PC-3 (cell line): ENCODE data around the gene DMAC1. TPM values are rescaled to one million over a fixed set of nuclear protein-coding genes. Genes with fewer than 3 reads are reported as not detected.

Experiments
- ATAC-seq: fragments of 200-7000 bp; cut with Tn5 transposase; 2 replicates; pipeline ENCODE4 v1.9.1; 2020; ENCODE audit warnings: mild to moderate bottlenecking, moderate library complexity
- BruUV-seq: library from RNA; stranded (reverse); fragments of 400-500 nt; replicated peaks from 2 replicates; lab custom pipeline; 2021; lab: Mats Ljungman, UMichigan
- CTCF ChIA-PET: fragments of 300-600 bp; sonication (Branson Sonifier 250); formaldehyde crosslinking; loops from one replicate; lab custom pipeline; 2022; ENCODE audit warnings: antibody characterized with exemption; lab: Charles Lee
- POLR2A ChIA-PET: fragments of 300-600 bp; sonication (Branson Sonifier 250); formaldehyde crosslinking; loops from one replicate; lab custom pipeline; 2022; ENCODE audit warnings: antibody characterized with exemption; ENCODE audit not compliant: unreplicated experiment; lab: Charles Lee
- DNase-seq: peaks from one replicate; pipeline ENCODE4 v3.0.0-alpha.2; 2015
- H2AFZ ChIP-seq: fragments of 300-600 bp; sonication (generic); 2 replicates; pipeline ENCODE4 v1.6.0; 2016; ENCODE audit warnings: antibody characterized with exemption, low read length
- H3F3A ChIP-seq: fragments of 300-600 bp; sonication (generic); one replicate; pipeline ENCODE4 v1.6.0; 2017; ENCODE audit warnings: antibody characterized with exemption, low read length, control low read depth, mild to moderate bottlenecking; ENCODE audit not compliant: unreplicated experiment
- H3K27ac ChIP-seq: fragments of 300-600 bp; sonication (generic); 2 replicates; pipeline ENCODE4 v1.5.1; 2016; ENCODE audit warnings: mild to moderate bottlenecking, low read length
- H3K27me3 ChIP-seq: fragments of 300-600 bp; sonication (generic); 2 replicates; pipeline ENCODE4 v1.6.1; 2016; ENCODE audit warnings: low read length, mixed read lengths
- H3K36me3 ChIP-seq: fragments of 300-600 bp; sonication (generic); 2 replicates; pipeline ENCODE4 v1.6.1; 2016; ENCODE audit warnings: low read depth, mixed run types, low read length, mixed read lengths
- H3K4me1 ChIP-seq: fragments of 300-600 bp; sonication (generic); 2 replicates; pipeline ENCODE4 v1.5.1; 2016; ENCODE audit warnings: low read length; ENCODE audit not compliant: insufficient read depth
- H3K4me2 ChIP-seq: fragments of 300-600 bp; sonication (generic); 2 replicates; pipeline ENCODE4 v1.6.0; 2016; ENCODE audit warnings: low read length
- H3K4me3 ChIP-seq: fragments of 300-600 bp; sonication (generic); 2 replicates; pipeline ENCODE4 v1.5.1; 2016; ENCODE audit warnings: mild to moderate bottlenecking, low read length, mixed read lengths
- H3K79me2 ChIP-seq: fragments of 300-600 bp; sonication (generic); 2 replicates; pipeline ENCODE4 v1.6.1; 2017; ENCODE audit warnings: low read length, mixed read lengths
- H3K9ac ChIP-seq: fragments of 300-600 bp; sonication (generic); 2 replicates; pipeline ENCODE4 v1.6.0; 2016; ENCODE audit warnings: mild to moderate bottlenecking, low read length
- H3K9me2 ChIP-seq: fragments of 300-600 bp; sonication (generic); replicated peaks from 2 replicates; pipeline ENCODE4 v1.6.1; 2016; ENCODE audit warnings: mixed run types, low read length, mixed read lengths
- H3K9me3 ChIP-seq: fragments of 300-600 bp; sonication (generic); 2 replicates; pipeline ENCODE4 v1.6.1; 2016; ENCODE audit warnings: low read length, mixed read lengths
- H4K20me1 ChIP-seq: fragments of 300-600 bp; sonication (generic); 2 replicates; pipeline ENCODE4 v1.6.1; 2016; ENCODE audit warnings: low read length, mixed read lengths
- EZH2 ChIP-seq: fragments of 300-600 bp; sonication (generic); IDR thresholded peaks from one replicate; pipeline ENCODE4 v1.6.1; 2017; ENCODE audit warnings: antibody characterized with exemption, mild to moderate bottlenecking, low read length; ENCODE audit not compliant: unreplicated experiment
- EZH2phosphoT487 ChIP-seq: fragments of 300-600 bp; sonication (generic); IDR thresholded peaks from 2 replicates; pipeline ENCODE4 v1.6.1; 2018; ENCODE audit warnings: mild to moderate bottlenecking, antibody characterized with exemption, low read length, borderline replicate concordance
- intact Hi-C: fragments of 100-400 bp; cut with micrococcal nuclease; formaldehyde crosslinking; loops from 2 replicates; pipeline ENCODE4 v1.9.0; 2023
- total RNA-seq: library from RNA; depleted of rRNA; stranded (reverse); fragments of >200 nt; gene quantifications from 2 replicates; pipeline ENCODE4 v1.2.3, GENCODE V29; 2014
- TF ChIP-seq, protein P1 (sequence below): fragments of 300-600 bp; sonication (generic); conservative IDR thresholded peaks from 2 replicates; pipeline ENCODE4 v1.5.1; 2017; ENCODE audit warnings: antibody characterized with exemption, low read depth, mild to moderate bottlenecking, low read length

The DMAC1 gene
- total RNA-seq, 1 experiment from 2014 or later, result 20.1 TPM

DNA sequence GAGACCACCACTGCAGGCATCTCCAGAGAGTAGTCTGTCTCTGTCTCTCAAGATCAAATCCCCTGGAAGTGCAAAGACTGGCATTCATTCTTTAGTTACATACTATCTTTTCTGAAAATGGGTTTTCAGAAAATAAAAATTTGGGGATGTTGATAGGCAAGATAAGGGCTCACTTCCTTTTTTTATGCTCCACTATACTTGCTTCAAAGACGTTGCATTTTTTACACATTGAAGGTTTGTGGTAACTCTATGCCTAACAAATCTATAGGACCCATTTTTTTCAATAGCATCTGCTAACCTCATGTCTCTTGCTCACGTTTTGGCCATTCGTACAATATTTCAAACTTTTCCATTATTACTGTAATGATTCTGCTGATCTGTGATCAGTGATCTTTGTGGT is 37.0 kb downstream of the DMAC1 start:
- H3K4me3 ChIP-seq, result no peak overlapping the region
- no peaks in the 10 kb centered on the region for H3K9me2 ChIP-seq
- intact Hi-C loops, result no loop called here
- ChIA-PET CTCF (no interaction called here), POLR2A (no interaction called here)
- H3K36me3 ChIP-seq, result no peaks in the 10 kb centered on the region
- H2AFZ ChIP-seq, result no peak overlapping the region
- H3K27me3 ChIP-seq, result no peaks in the 10 kb centered on the region
- no peaks in the 10 kb centered on the region for H3K4me1 ChIP-seq
- TF ChIP-seq, protein P1, sequence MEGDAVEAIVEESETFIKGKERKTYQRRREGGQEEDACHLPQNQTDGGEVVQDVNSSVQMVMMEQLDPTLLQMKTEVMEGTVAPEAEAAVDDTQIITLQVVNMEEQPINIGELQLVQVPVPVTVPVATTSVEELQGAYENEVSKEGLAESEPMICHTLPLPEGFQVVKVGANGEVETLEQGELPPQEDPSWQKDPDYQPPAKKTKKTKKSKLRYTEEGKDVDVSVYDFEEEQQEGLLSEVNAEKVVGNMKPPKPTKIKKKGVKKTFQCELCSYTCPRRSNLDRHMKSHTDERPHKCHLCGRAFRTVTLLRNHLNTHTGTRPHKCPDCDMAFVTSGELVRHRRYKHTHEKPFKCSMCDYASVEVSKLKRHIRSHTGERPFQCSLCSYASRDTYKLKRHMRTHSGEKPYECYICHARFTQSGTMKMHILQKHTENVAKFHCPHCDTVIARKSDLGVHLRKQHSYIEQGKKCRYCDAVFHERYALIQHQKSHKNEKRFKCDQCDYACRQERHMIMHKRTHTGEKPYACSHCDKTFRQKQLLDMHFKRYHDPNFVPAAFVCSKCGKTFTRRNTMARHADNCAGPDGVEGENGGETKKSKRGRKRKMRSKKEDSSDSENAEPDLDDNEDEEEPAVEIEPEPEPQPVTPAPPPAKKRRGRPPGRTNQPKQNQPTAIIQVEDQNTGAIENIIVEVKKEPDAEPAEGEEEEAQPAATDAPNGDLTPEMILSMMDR, result no peak
- no peak for TF ChIP-seq EZH2
- no peak for TF ChIP-seq EZH2phosphoT487
- no peaks in the 10 kb centered on the region for H4K20me1 ChIP-seq
- H3K4me2 ChIP-seq, result no peak overlapping the region
- H3K79me2 ChIP-seq, result no peaks in the 10 kb centered on the region
- H3F3A ChIP-seq, result no peaks in the 10 kb centered on the region
- BruUV-seq, result no TSS peak
- no peak overlapping the region for H3K9ac ChIP-seq
- ATAC-seq (no peak), DNase-seq (no peak)
- H3K9me3 ChIP-seq, result no peaks in the 10 kb centered on the region
- no peak overlapping the region for H3K27ac ChIP-seq

DNA sequence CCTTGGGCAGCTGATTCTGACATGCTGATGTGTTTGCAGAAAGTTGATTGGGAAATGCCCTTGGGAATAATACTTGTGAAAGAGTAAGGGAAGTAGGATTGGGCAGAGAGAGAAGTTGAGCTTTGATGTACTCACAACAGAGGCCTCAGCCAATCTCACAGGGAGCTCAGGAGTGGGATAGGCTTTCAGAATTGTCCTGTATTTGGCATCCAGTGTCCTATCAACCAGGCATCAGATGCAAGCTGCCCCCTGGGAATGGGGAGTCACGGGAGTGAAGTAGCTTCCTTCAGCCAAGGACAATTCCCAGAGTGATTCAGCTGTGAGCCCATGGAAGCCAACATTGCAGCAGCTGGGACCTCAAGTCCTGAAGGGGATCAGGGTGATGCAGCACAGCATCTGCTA is 39.6 kb downstream of the DMAC1 start:
- Histone ChIP-seq H3K27ac (no peak overlapping the region), H3K9me2 (no peaks in the 10 kb centered on the region), H3K4me2 (no peak overlapping the region), H3K9ac (no peak overlapping the region), H3K79me2 (no peaks in the 10 kb centered on the region), H3K36me3 (no peaks in the 10 kb centered on the region), H3K4me1 (no peaks in the 10 kb centered on the region), H4K20me1 (no peaks in the 10 kb centered on the region), H3K9me3 (no peaks in the 10 kb centered on the region), H3K4me3 (no peak overlapping the region), H3F3A (no peaks in the 10 kb centered on the region), H2AFZ (no peak overlapping the region), H3K27me3 (no peaks in the 10 kb centered on the region)
- CTCF ChIA-PET, result no interaction called here
- DNase-seq (no peak), ATAC-seq (no peak)
- intact Hi-C loops, result no loop called here
- BruUV-seq, result no TSS peak
- TF ChIP-seq EZH2 (no peak), EZH2phosphoT487 (no peak)
- TF ChIP-seq, protein P1, result no peak
- POLR2A ChIA-PET, result no interaction called here

DNA sequence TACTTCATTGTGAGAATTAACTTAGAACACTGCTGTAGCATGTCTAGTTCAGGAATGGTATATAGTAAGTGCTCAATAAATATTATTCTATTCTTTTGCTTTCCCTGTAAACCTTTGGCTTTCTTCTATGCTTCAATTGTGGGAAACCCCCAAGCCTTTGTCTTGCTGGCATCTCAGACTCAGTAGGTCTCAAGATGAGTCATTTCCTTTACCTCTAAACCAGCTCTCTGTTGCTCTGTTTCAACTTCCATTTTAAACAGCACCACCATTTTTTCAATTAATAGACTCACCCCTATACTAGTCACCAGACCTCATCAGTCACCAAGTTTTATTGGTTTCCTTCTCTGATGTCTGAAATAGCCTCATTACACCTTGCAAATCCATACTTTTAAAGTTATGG is 43.5 kb downstream of the DMAC1 start:
- no peak overlapping the region for H3K4me2 ChIP-seq
- no peak overlapping the region for H3K9ac ChIP-seq
- no peak overlapping the region for H2AFZ ChIP-seq
- ATAC-seq, result no peak
- no peaks in the 10 kb centered on the region for H3F3A ChIP-seq
- no peaks in the 10 kb centered on the region for H3K9me3 ChIP-seq
- no peaks in the 10 kb centered on the region for H3K4me1 ChIP-seq
- H3K4me3 ChIP-seq, result no peak overlapping the region
- no peaks in the 10 kb centered on the region for H3K9me2 ChIP-seq
- no TSS peak for BruUV-seq
- CTCF ChIA-PET, result no interaction called here
- TF ChIP-seq EZH2, result no peak
- no peak for TF ChIP-seq EZH2phosphoT487
- TF ChIP-seq, protein P1, result no peak
- no peaks in the 10 kb centered on the region for H3K36me3 ChIP-seq
- H3K79me2 ChIP-seq, result no peaks in the 10 kb centered on the region
- no peaks in the 10 kb centered on the region for H3K27me3 ChIP-seq
- intact Hi-C loops, result no loop called here
- POLR2A ChIA-PET, result no interaction called here
- no peak for DNase-seq
- no peak overlapping the region for H3K27ac ChIP-seq
- no peaks in the 10 kb centered on the region for H4K20me1 ChIP-seq
